IMR-90 (cell line): ENCODE measurements around the gene TBXT. TPM values are rescaled to one million over a fixed set of nuclear protein-coding genes. Genes with fewer than 3 reads are reported as not detected.

ENCODE experiments used
- ATAC-seq: fragments of 200-7000 bp; cut with Tn5 transposase; 2 replicates; pipeline ENCODE4 v1.9.1; 2020; ENCODE audit warnings: low read depth, mild to moderate bottlenecking, moderate library complexity
- BruUV-seq: library from RNA; stranded (reverse); fragments of 400-500 nt; replicated peaks from 2 replicates; lab custom pipeline; 2021; lab: Mats Ljungman, UMichigan
- CTCF ChIA-PET: fragments of 300-600 bp; formaldehyde crosslinking; extraction: SDS; loops from one replicate; lab custom pipeline; 2021; ENCODE audit warnings: antibody characterized with exemption; lab: Yijun Ruan, JAX
- POLR2A ChIA-PET: fragments of 300-600 bp; sonication (Branson Sonifier 250); formaldehyde crosslinking; loops from one replicate; lab custom pipeline; 2022; ENCODE audit warnings: antibody characterized with exemption; ENCODE audit not compliant: unreplicated experiment; lab: Charles Lee
- DNase-seq: peaks from one replicate; pipeline ENCODE4 v3.0.0; 2013
- H2AFZ ChIP-seq: replicated peaks from 2 replicates; pipeline ENCODE3; 2013; ENCODE audit warnings: low read length, mild to moderate bottlenecking; ENCODE audit not compliant: poor library complexity
- H2AK5ac ChIP-seq: 2 replicates; pipeline ENCODE4 v1.6.1; 2013; ENCODE audit warnings: low read depth, low read length, inconsistent platforms
- H2AK9ac ChIP-seq: replicated peaks from 2 replicates; pipeline ENCODE3; 2013; ENCODE audit warnings: mild to moderate bottlenecking, low read depth, low read length, moderate library complexity; ENCODE audit not compliant: poor library complexity
- H2BK120ac ChIP-seq: 2 replicates; pipeline ENCODE4 v1.6.1; 2013; ENCODE audit warnings: low read depth, low read length, inconsistent platforms
- H2BK15ac ChIP-seq: 3 replicates; pipeline ENCODE4 v1.6.1; 2013; ENCODE audit warnings: low read depth, low read length, inconsistent platforms
- H2BK20ac ChIP-seq: 2 replicates; pipeline ENCODE4 v1.6.1; 2013; ENCODE audit warnings: low read depth, mild to moderate bottlenecking, inconsistent platforms, low read length, moderate library complexity
- H2BK5ac ChIP-seq: 2 replicates; pipeline ENCODE4 v1.6.1; 2013; ENCODE audit warnings: mild to moderate bottlenecking, low read depth, low read length, inconsistent platforms; ENCODE audit not compliant: poor library complexity, severe bottlenecking
- H3K14ac ChIP-seq: replicated peaks from 2 replicates; pipeline ENCODE4 v1.6.1; 2013; ENCODE audit warnings: low read depth, low read length, inconsistent platforms
- H3K18ac ChIP-seq: 2 replicates; pipeline ENCODE4 v1.6.1; 2013; ENCODE audit warnings: low read depth, low read length, control low read depth
- H3K23ac ChIP-seq: 2 replicates; pipeline ENCODE4 v1.6.1; 2013; ENCODE audit warnings: low read depth, low read length, inconsistent platforms
- H3K27ac ChIP-seq: 2 replicates; pipeline ENCODE4 v1.5.1; 2013; ENCODE audit warnings: mild to moderate bottlenecking, control low read depth, low read length; ENCODE audit not compliant: insufficient read depth
- H3K27me3 ChIP-seq: 2 replicates; pipeline ENCODE4 v1.6.1; 2013; ENCODE audit warnings: low read length; ENCODE audit not compliant: control insufficient read depth, insufficient read depth
- H3K36me3 ChIP-seq: 2 replicates; pipeline ENCODE4 v1.6.1; 2013; ENCODE audit warnings: low read length, mixed read lengths; ENCODE audit not compliant: control insufficient read depth, insufficient read depth
- H3K4ac ChIP-seq: 2 replicates; pipeline ENCODE4 v1.6.1; 2013; ENCODE audit warnings: low read depth, low read length, inconsistent platforms
- H3K4me1 ChIP-seq: 2 replicates; pipeline ENCODE4 v1.6.1; 2013; ENCODE audit warnings: low read length, mixed read lengths; ENCODE audit not compliant: control insufficient read depth, insufficient read depth
- H3K4me2 ChIP-seq: 2 replicates; pipeline ENCODE4 v1.6.1; 2013; ENCODE audit warnings: low read depth, mild to moderate bottlenecking, control low read depth, low read length, moderate library complexity
- H3K4me3 ChIP-seq: 2 replicates; pipeline ENCODE4 v1.5.1; 2013; ENCODE audit warnings: low read depth, mild to moderate bottlenecking, control low read depth, low read length, moderate library complexity; ENCODE audit not compliant: insufficient read depth
- H3K56ac ChIP-seq: 2 replicates; pipeline ENCODE4 v1.6.1; 2013; ENCODE audit warnings: low read length, inconsistent platforms; ENCODE audit not compliant: insufficient read depth; ENCODE audit errors: extremely low read depth
- H3K79me1 ChIP-seq, 2 experiments: 2 replicates each; pipeline ENCODE4 v1.6.1; 2013; ENCODE audit warnings: low read length in 2 of 2, inconsistent platforms in 1 of 2, low read depth in 1 of 2
- H3K9ac ChIP-seq: 2 replicates; pipeline ENCODE4 v1.6.1; 2013; ENCODE audit warnings: low read depth, low read length, control low read depth
- H3K9me1 ChIP-seq: 2 replicates; pipeline ENCODE4 v1.6.1; 2013; ENCODE audit warnings: low read length, inconsistent platforms; ENCODE audit not compliant: insufficient read depth
- H3K9me3 ChIP-seq: 2 replicates; pipeline ENCODE4 v1.6.1; 2013; ENCODE audit warnings: low read length; ENCODE audit not compliant: control insufficient read depth, insufficient read depth
- H4K20me1 ChIP-seq: 2 replicates; pipeline ENCODE4 v1.6.1; 2013; ENCODE audit warnings: low read length, inconsistent platforms; ENCODE audit not compliant: insufficient read depth
- H4K5ac ChIP-seq: 2 replicates; pipeline ENCODE4 v1.6.1; 2013; ENCODE audit warnings: mild to moderate bottlenecking, low read depth, low read length, control low read depth
- H4K8ac ChIP-seq, 2 experiments: 2 replicates each; pipeline ENCODE4 v1.6.1; 2013; ENCODE audit warnings: low read depth in 2 of 2, low read length in 2 of 2, control low read depth in 1 of 2, inconsistent platforms in 1 of 2
- H4K91ac ChIP-seq: 2 replicates; pipeline ENCODE4 v1.6.1; 2013; ENCODE audit warnings: low read depth, low read length, inconsistent platforms; ENCODE audit not compliant: insufficient read depth
- BHLHE40 ChIP-seq: fragments of 150-350 bp; IDR thresholded peaks from 2 replicates; pipeline ENCODE4 v1.6.1; 2016; ENCODE audit warnings: mild to moderate bottlenecking, low read depth, low read length
- CHD1 ChIP-seq: IDR thresholded peaks from 2 replicates; pipeline ENCODE4 v1.6.1; 2012; ENCODE audit warnings: low read depth, low read length, improper control_type of control experiment
- FOS ChIP-seq: fragments of 150-350 bp; IDR thresholded peaks from 2 replicates; pipeline ENCODE4 v1.6.1; 2016; ENCODE audit warnings: low read depth, low read length
- MAFK ChIP-seq: IDR thresholded peaks from 2 replicates; pipeline ENCODE4 v1.6.1; 2012; ENCODE audit warnings: low read depth, low read length, improper control_type of control experiment
- MAZ ChIP-seq: IDR thresholded peaks from 2 replicates; pipeline ENCODE4 v1.6.1; 2012; ENCODE audit warnings: low read depth, mild to moderate bottlenecking, low read length, improper control_type of control experiment, moderate library complexity, borderline replicate concordance
- MXI1 ChIP-seq: IDR thresholded peaks from 2 replicates; pipeline ENCODE4 v1.6.1; 2012; ENCODE audit warnings: low read depth, mild to moderate bottlenecking, low read length, moderate library complexity, borderline replicate concordance
- NFE2L2 ChIP-seq: fragments of 150-350 bp; IDR thresholded peaks from 2 replicates; pipeline ENCODE4 v1.6.1; 2016; ENCODE audit warnings: low read depth, mild to moderate bottlenecking, low read length
- POLR2A ChIP-seq: IDR thresholded peaks from 2 replicates; pipeline ENCODE4 v1.6.1; 2012; ENCODE audit warnings: mild to moderate bottlenecking, low read depth, low read length
- RAD21 ChIP-seq: IDR thresholded peaks from 2 replicates; pipeline ENCODE4 v1.6.1; 2012; ENCODE audit warnings: low read length, improper control_type of control experiment
- RFX5 ChIP-seq: IDR thresholded peaks from 2 replicates; pipeline ENCODE4 v1.8.0; 2012; ENCODE audit warnings: low read depth, mild to moderate bottlenecking, low read length, moderate library complexity
- SMC3 ChIP-seq: fragments of 150-350 bp; IDR thresholded peaks from 2 replicates; pipeline ENCODE4 v1.6.1; 2016; ENCODE audit warnings: low read depth, mild to moderate bottlenecking, antibody characterized with exemption, low read length, moderate library complexity
- WGBS, 2 experiments: methylation state at CpG; one replicate each; pipeline versions ENCODE4 v1.1.5 to v1.1.7; 2013; ENCODE audit warnings: missing lambda C conversion rate in 2 of 2; ENCODE audit not compliant: insufficient read length in 1 of 2; ENCODE audit errors: extremely low coverage in 2 of 2; 5-methylcytosine and 5-hydroxymethylcytosine counted together
- dilution Hi-C: fragments of 300-500 bp; cut with HindIII; formaldehyde crosslinking; loops from one replicate; pipeline ENCODE4 v1.14.3; 2018; ENCODE audit warnings: low sequenced_read_pairs; ENCODE audit not compliant: unreplicated experiment
- in situ Hi-C: fragments of 300-500 bp; cut with MboI; formaldehyde crosslinking; loops from 3 replicates; pipeline ENCODE4 v1.14.3; 2019; ENCODE audit warnings: low sequenced_read_pairs, inconsistent platforms, mixed read lengths
- intact Hi-C: fragments of 100-400 bp; cut with micrococcal nuclease; formaldehyde crosslinking; loops from 2 replicates; pipeline ENCODE4 v1.10.0; 2022
- polyA plus RNA-seq, 3 experiments: library from polyadenylated mRNA; depleted of rRNA; stranded (reverse); fragments of >200 nt; gene quantifications; 2 replicates each; pipeline ENCODE4 v1.2.3, GENCODE V29; 2012; ENCODE audit warnings: low replicate concordance in 1 of 3
- total RNA-seq: library from RNA; depleted of rRNA; stranded (reverse); fragments of >200 nt; gene quantifications from 2 replicates; pipeline ENCODE4 v1.2.3, GENCODE V29; 2012
- TF ChIP-seq, protein P1 (sequence below): fragments of 150-350 bp; IDR thresholded peaks from 2 replicates; pipeline ENCODE4 v1.6.1; 2017; ENCODE audit warnings: mild to moderate bottlenecking, antibody characterized with exemption, low read length, low read depth
- TF ChIP-seq, protein P2 (sequence below): fragments of 150-350 bp; IDR thresholded peaks from 2 replicates; pipeline ENCODE4 v1.6.1; 2016; ENCODE audit warnings: low read depth, mild to moderate bottlenecking, low read length, moderate library complexity, borderline replicate concordance
- TF ChIP-seq, protein P3 (sequence below): conservative IDR thresholded peaks from 2 replicates; pipeline ENCODE4 v1.5.1; 2012; ENCODE audit warnings: mild to moderate bottlenecking, low read depth, low read length, improper control_type of control experiment

TBXT gene
- total and polyA plus RNA-seq, 2 of the 4 experiments (the other 2 are of a cell fraction) = not detected

DNA sequence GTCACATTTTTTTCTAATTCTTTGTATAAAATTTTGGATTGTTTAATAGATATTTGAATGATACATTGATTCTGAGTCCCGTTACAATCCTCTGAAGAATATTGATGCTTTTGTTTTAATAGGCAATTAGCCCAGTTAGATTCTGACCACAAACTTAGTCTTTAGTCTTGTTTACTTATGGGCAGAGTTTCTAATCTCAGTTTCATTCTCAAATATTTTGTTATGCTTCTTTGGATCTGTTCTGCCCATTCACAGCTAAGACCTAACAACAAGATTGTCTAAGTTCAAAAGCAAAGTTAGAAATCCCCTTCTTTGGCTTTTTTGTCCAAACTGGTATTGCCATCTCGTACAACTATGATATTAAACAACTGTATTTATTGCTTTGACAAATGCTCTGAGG lies 58.0 kb downstream of the TBXT start:
- CTCF ChIA-PET = no interaction called here
- H2BK5ac ChIP-seq = no peak overlapping the region
- intact Hi-C loops = loop anchor here (5.0 to 10.0 kb wide), 3 partner anchors 362 to 667 kb away; partner anchors contain the start of gene PDE10A

More for the DNA sequence above, 58.0 kb downstream of the TBXT start:
- H3K9me1 ChIP-seq = no peaks in the 10 kb centered on the region
- POLR2A ChIA-PET = no interaction called here
- no peak for ATAC-seq
- TF ChIP-seq NFE2L2 = no peak
- no peak for TF ChIP-seq POLR2A
- TF ChIP-seq, protein P1, sequence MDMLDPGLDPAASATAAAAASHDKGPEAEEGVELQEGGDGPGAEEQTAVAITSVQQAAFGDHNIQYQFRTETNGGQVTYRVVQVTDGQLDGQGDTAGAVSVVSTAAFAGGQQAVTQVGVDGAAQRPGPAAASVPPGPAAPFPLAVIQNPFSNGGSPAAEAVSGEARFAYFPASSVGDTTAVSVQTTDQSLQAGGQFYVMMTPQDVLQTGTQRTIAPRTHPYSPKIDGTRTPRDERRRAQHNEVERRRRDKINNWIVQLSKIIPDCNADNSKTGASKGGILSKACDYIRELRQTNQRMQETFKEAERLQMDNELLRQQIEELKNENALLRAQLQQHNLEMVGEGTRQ = no peak
- TF ChIP-seq MXI1 = no peak
- no peak for TF ChIP-seq RFX5
- TF ChIP-seq, protein P2, sequence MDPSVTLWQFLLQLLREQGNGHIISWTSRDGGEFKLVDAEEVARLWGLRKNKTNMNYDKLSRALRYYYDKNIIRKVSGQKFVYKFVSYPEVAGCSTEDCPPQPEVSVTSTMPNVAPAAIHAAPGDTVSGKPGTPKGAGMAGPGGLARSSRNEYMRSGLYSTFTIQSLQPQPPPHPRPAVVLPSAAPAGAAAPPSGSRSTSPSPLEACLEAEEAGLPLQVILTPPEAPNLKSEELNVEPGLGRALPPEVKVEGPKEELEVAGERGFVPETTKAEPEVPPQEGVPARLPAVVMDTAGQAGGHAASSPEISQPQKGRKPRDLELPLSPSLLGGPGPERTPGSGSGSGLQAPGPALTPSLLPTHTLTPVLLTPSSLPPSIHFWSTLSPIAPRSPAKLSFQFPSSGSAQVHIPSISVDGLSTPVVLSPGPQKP = no peak
- TF ChIP-seq, protein P3, sequence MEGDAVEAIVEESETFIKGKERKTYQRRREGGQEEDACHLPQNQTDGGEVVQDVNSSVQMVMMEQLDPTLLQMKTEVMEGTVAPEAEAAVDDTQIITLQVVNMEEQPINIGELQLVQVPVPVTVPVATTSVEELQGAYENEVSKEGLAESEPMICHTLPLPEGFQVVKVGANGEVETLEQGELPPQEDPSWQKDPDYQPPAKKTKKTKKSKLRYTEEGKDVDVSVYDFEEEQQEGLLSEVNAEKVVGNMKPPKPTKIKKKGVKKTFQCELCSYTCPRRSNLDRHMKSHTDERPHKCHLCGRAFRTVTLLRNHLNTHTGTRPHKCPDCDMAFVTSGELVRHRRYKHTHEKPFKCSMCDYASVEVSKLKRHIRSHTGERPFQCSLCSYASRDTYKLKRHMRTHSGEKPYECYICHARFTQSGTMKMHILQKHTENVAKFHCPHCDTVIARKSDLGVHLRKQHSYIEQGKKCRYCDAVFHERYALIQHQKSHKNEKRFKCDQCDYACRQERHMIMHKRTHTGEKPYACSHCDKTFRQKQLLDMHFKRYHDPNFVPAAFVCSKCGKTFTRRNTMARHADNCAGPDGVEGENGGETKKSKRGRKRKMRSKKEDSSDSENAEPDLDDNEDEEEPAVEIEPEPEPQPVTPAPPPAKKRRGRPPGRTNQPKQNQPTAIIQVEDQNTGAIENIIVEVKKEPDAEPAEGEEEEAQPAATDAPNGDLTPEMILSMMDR = no peak
- TF ChIP-seq MAFK = no peak
- no peak for TF ChIP-seq CHD1
- no peak for TF ChIP-seq RAD21
- TF ChIP-seq BHLHE40 = no peak
- TF ChIP-seq SMC3 = no peak
- TF ChIP-seq MAZ = no peak
- TF ChIP-seq FOS = no peak
- no peak overlapping the region for H4K5ac ChIP-seq
- H2AK9ac ChIP-seq = no peak overlapping the region
- no peak overlapping the region for H4K91ac ChIP-seq
- in situ Hi-C loops (loop anchor here (10.0 to 25.0 kb wide), 2 partner anchors 385 to 672 kb away; no protein-coding TSS in a partner anchor), dilution Hi-C loops (no loop called here)
- H3K23ac ChIP-seq = no peak overlapping the region
- H3K79me1 ChIP-seq = no peaks in the 10 kb centered on the region
- no peak overlapping the region for H3K14ac ChIP-seq
- H4K8ac ChIP-seq = no peak overlapping the region
- H2BK15ac ChIP-seq = no peak overlapping the region
- no peak overlapping the region for H3K4ac ChIP-seq
- no peak overlapping the region for H3K9ac ChIP-seq
- no peak overlapping the region for H3K18ac ChIP-seq
- no peaks in the 10 kb centered on the region for H3K4me1 ChIP-seq
- DNase-seq = no peak
- H3K4me3 ChIP-seq = no peak overlapping the region
- no peak overlapping the region for H3K4me2 ChIP-seq
- H2AK5ac ChIP-seq = no peak overlapping the region
- peaks cover 10% of the 10 kb centered on the region for H3K27me3 ChIP-seq
- no peak overlapping the region for H2BK20ac ChIP-seq
- H3K36me3 ChIP-seq = no peaks in the 10 kb centered on the region
- no CpG with 5 or more reads among the region's 2 CpGs for WGBS, 2 experiments
- H4K20me1 ChIP-seq = no peaks in the 10 kb centered on the region
- no peak overlapping the region for H3K56ac ChIP-seq
- H3K27ac ChIP-seq = no peak overlapping the region
- H2AFZ ChIP-seq = no peak overlapping the region
- H3K9me3 ChIP-seq = no peaks in the 10 kb centered on the region
- no TSS peak for BruUV-seq
- H2BK120ac ChIP-seq = no peak overlapping the region
